SK-N-SH (cell line): ENCODE results near the gene CLINT1.

Experiments used
- CHD2 ChIP-seq: fragments of 150-350 bp; IDR thresholded peaks from 2 replicates; pipeline ENCODE4 v1.6.1; 2018; ENCODE audit warnings: low read length; ENCODE audit not compliant: partially characterized antibody
- CTCF ChIP-seq: fragments of 200-600 bp; sonication (generic); IDR thresholded peaks from 2 replicates; pipeline ENCODE4 v1.6.1; 2017; ENCODE audit warnings: antibody characterized with exemption, mild to moderate bottlenecking, moderate library complexity
- EP300 ChIP-seq, 2 experiments: IDR thresholded peaks; 2 replicates each; pipeline versions ENCODE4 v1.4.0 to v1.6.1; 2012; ENCODE audit warnings: borderline replicate concordance in 1 of 2, low read depth in 1 of 2, low read length in 1 of 2
- EZH2phosphoT487 ChIP-seq: fragments of 200-600 bp; sonication (generic); IDR thresholded peaks from 2 replicates; pipeline ENCODE4 v1.6.1; 2017; ENCODE audit warnings: low read depth, mixed run types, mild to moderate bottlenecking, antibody characterized with exemption, moderate library complexity, borderline replicate concordance
- FOSL2 ChIP-seq: IDR thresholded peaks from 2 replicates; pipeline ENCODE4 v1.4.0; 2012; ENCODE audit warnings: low read depth, mild to moderate bottlenecking, moderate library complexity, borderline replicate concordance
- FOXJ3 ChIP-seq: sonication (generic); formaldehyde crosslinking; IDR thresholded peaks from 2 replicates; pipeline ENCODE4 v1.5.1; 2020; ENCODE audit warnings: mild to moderate bottlenecking, missing genetic modification reagents
- JUND ChIP-seq: IDR thresholded peaks from 2 replicates; pipeline ENCODE4 v1.4.0; 2012
- NRF1 ChIP-seq: IDR thresholded peaks from 2 replicates; pipeline ENCODE4 v1.6.1; 2012; ENCODE audit warnings: low read depth, mild to moderate bottlenecking, low read length
- POLR2AphosphoS5 ChIP-seq: IDR thresholded peaks from 2 replicates; pipeline ENCODE4 v1.6.1; 2012; ENCODE audit warnings: low read depth, low read length
- RAD21 ChIP-seq: IDR thresholded peaks from 2 replicates; pipeline ENCODE4 v1.6.1; 2012; ENCODE audit warnings: mild to moderate bottlenecking, low read length
- RFX5 ChIP-seq: IDR thresholded peaks from 2 replicates; pipeline ENCODE4 v1.6.1; 2012; ENCODE audit warnings: mild to moderate bottlenecking, improper control_type of control experiment, low read length
- ZBTB33 ChIP-seq: IDR thresholded peaks from 2 replicates; pipeline ENCODE4 v1.4.0; 2012; ENCODE audit warnings: low read depth, borderline replicate concordance

GRCh38 chr5:157739388-157740228, 119.3 kb downstream of the CLINT1 start:
- TF ChIP-seq EP300 (IDR thresholded peaks at IDR 0.05; ENCODE audit: borderline replicate concordance in 1 of 2, low read depth in 1 of 2, low read length in 1 of 2) (no peak), FOSL2 (no peak), CTCF (no peak), FOXJ3 (CRISPR knock-in tag) (no peak), RFX5 (no peak), RAD21 (no peak), POLR2AphosphoS5 (no peak), CHD2 (no peak), EZH2phosphoT487 (no peak), NRF1 (no peak), ZBTB33 (no peak), JUND (no peak)
